Activated B cell treated with CpG ODN at 0.5 μM for 24 hours (primary cell): Measurements from ENCODE around the gene SUN2. TPM values are rescaled to one million over a fixed set of nuclear protein-coding genes. Genes with fewer than 3 reads are reported as not detected.
A peak's percentile ranks its signal among the peaks of the same experiment; 100 is the strongest.

Source experiments
- ATAC-seq: fragments of 200-7000 bp; cut with Tn5 transposase; one replicate; pipeline ENCODE4 v1.10.0; 2021; ENCODE audit warnings: low read depth, mild to moderate bottlenecking, moderate library complexity
- CTCF ChIA-PET: fragments of 350-600 bp; sonication (Branson Sonifier 250); formaldehyde crosslinking; loops from one replicate; lab custom pipeline; 2021; ENCODE audit warnings: antibody characterized with exemption; lab: Charles Lee
- POLR2A ChIA-PET: fragments of 350-600 bp; sonication (Branson Sonifier 250); formaldehyde crosslinking; loops from one replicate; lab custom pipeline; 2021; ENCODE audit warnings: antibody characterized with exemption; lab: Charles Lee
- DNase-seq: peaks from one replicate; pipeline ENCODE4 v3.0.0; 2022
- H3K27ac Mint-ChIP-seq: one replicate; pipeline ENCODE4 v1.8.0; 2020; ENCODE audit warnings: mixed read lengths
- H3K27me3 Mint-ChIP-seq: one replicate; pipeline ENCODE4 v1.8.0; 2021; ENCODE audit warnings: mixed read lengths
- H3K36me3 Mint-ChIP-seq: one replicate; pipeline ENCODE4 v1.8.0; 2021; ENCODE audit warnings: low read depth, mixed read lengths
- H3K4me1 Mint-ChIP-seq: one replicate; pipeline ENCODE4 v1.8.0; 2021; ENCODE audit warnings: mixed read lengths
- H3K4me3 Mint-ChIP-seq: one replicate; pipeline ENCODE4 v1.8.0; 2020; ENCODE audit warnings: mild to moderate bottlenecking, mixed read lengths
- H3K9me3 Mint-ChIP-seq: one replicate; pipeline ENCODE4 v1.8.0; 2020; ENCODE audit warnings: mixed read lengths
- CTCF ChIP-seq: fragments of 200-600 bp; IDR thresholded peaks from one replicate; pipeline ENCODE4 v1.8.0; 2022; ENCODE audit warnings: antibody characterized with exemption, mild to moderate bottlenecking
- intact Hi-C: fragments of 100-400 bp; cut with micrococcal nuclease; formaldehyde crosslinking; loops from one replicate; pipeline ENCODE4 v1.15.1; 2024
- total RNA-seq: library from RNA; stranded (reverse); gene quantifications from 2 replicates; pipeline ENCODE4 v1.2.3, GENCODE V29; 2022

Gene SUN2
- total RNA-seq, 1 donor from 2014 or later: 146 TPM

- Mint-ChIP-seq H3K4me3 (no peak overlapping the region), H3K27ac (no peak overlapping the region), H3K4me1 (peaks cover 2% of the 10 kb centered on the region), H3K36me3 (no peaks in the 10 kb centered on the region), H3K27me3 (no peaks in the 10 kb centered on the region), H3K9me3 (no peaks in the 10 kb centered on the region)
- ChIA-PET CTCF (no interaction called here), POLR2A (no interaction called here)
- TF ChIP-seq CTCF: no peak
- DNase-seq: no peak
- no peak for ATAC-seq
- intact Hi-C loops: no loop called here
These were observed 14.6 kb upstream of the SUN2 start for GRCh38 chr22:38770257-38770949.

DNA sequence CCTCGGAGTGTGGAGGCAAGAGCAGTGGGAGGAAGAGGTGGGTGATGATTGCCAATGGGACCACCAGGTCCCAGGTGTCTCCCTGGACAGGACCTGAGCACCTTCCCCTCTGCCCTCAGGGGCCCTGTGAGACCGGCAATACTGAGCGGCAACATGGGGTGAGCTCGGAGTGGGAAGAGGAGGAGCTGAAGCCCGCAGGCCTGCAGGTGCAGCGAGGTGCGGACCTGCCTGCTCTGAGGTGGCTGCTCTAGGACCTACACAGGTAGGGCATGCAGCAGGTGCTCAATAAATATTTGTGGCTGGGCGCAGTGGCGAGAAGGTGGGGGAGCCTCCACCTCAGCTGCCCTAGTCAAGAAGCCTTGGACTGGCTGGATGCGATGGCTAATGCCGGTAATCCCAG, 12.2 kb upstream of the SUN2 start:
- ChIA-PET CTCF (interaction anchor here (1.1 to 3.6 kb wide), 5 partner anchors 9 to 235 kb away, joined by 4 to 26 read pairs (median 6); partner anchors contain the start of gene TOMM22), POLR2A (interaction anchor here (0.6 to 1.6 kb wide), 4 partner anchors 10 to 551 kb away, joined by 3 to 14 read pairs (median 4); partner anchors contain the start of gene RPL3)
- Mint-ChIP-seq H3K27ac (no peak overlapping the region), H3K27me3 (no peaks in the 10 kb centered on the region), H3K4me3 (no peak overlapping the region), H3K9me3 (no peaks in the 10 kb centered on the region), H3K36me3 (no peaks in the 10 kb centered on the region), H3K4me1 (peaks cover 2% of the 10 kb centered on the region)
- ATAC-seq (no peak), DNase-seq (no peak)
- intact Hi-C loops: loop anchor here (1.0 kb wide), 1 partner anchor 235 kb away; no protein-coding TSS in a partner anchor
- no peak for TF ChIP-seq CTCF

DNA sequence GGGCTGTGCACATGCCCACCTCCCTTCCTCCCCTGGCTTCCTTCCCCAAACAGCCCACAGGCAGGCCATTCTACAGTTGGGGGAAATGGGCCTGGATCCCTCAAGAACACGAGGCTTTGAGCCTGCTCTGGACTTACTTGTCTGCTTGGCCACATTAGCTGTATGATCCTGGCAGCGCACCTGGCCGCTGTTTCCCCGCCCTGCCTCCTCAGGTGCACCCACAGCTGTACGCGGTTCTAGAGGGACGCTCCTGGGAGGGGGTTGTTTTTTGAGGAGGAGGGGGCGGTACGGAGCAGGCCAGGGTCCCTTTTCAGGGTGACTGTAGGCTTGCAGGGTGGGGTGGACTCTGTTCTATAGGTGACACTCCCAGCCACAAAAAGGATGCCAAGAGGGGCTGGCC, 11.5 kb upstream of the SUN2 start:
- H3K4me1 Mint-ChIP-seq: peaks cover 2% of the 10 kb centered on the region
- no peaks in the 10 kb centered on the region for H3K27me3 Mint-ChIP-seq
- DNase-seq (no peak), ATAC-seq (no peak)
- H3K9me3 Mint-ChIP-seq: no peaks in the 10 kb centered on the region
- H3K36me3 Mint-ChIP-seq: no peaks in the 10 kb centered on the region
- H3K4me3 Mint-ChIP-seq: no peak overlapping the region
- no peak overlapping the region for H3K27ac Mint-ChIP-seq
- CTCF ChIA-PET: interaction anchor here (1.1 to 3.6 kb wide), 4 partner anchors 16 to 236 kb away, joined by 4 to 26 read pairs (median 9); partner anchors contain the start of gene TOMM22
- no peak for TF ChIP-seq CTCF
- intact Hi-C loops: loop anchor here (2.0 kb wide), 1 partner anchor 87 kb away; the partner anchor contains the start of gene TOMM22
- POLR2A ChIA-PET: interaction anchor here (1.2 to 1.7 kb wide), 2 partner anchors 9 to 86 kb away, joined by 4 read pairs; partner anchors contain the start of gene TOMM22

GRCh38 chr22:38766076-38766777, 10.4 kb upstream of the SUN2 start:
- no peaks in the 10 kb centered on the region for H3K36me3 Mint-ChIP-seq
- ChIA-PET CTCF (interaction anchor here (0.9 to 3.6 kb wide), 8 partner anchors 10 to 84 kb away, joined by 3 to 26 read pairs (median 4); partner anchors contain the start of gene TOMM22), POLR2A (interaction anchor here (0.5 to 1.7 kb wide), 7 partner anchors 12 to 1133 kb away, joined by 3 to 9 read pairs (median 4); partner anchors contain the start of gene TOMM22)
- DNase-seq: peak; percentile 29
- H3K4me1 Mint-ChIP-seq: peaks cover 2% of the 10 kb centered on the region
- no peak overlapping the region for H3K27ac Mint-ChIP-seq
- intact Hi-C loops: loop anchor here (1.0 to 2.0 kb wide), 2 partner anchors 33 to 85 kb away; partner anchors contain the start of gene TOMM22
- no peaks in the 10 kb centered on the region for H3K9me3 Mint-ChIP-seq
- H3K4me3 Mint-ChIP-seq: no peak overlapping the region
- peak; percentile 55 for ATAC-seq
- TF ChIP-seq CTCF: no peak
- H3K27me3 Mint-ChIP-seq: no peaks in the 10 kb centered on the region
